DMS53 treated with DMSO at 0.1 percent for 48 hours (cell line): ENCODE measurements around the gene DPH5.
"Not testable (repeated sequence)": the region's sequence is repeated elsewhere in the genome, so short reads cannot be mapped to it uniquely, and the experiment has no call there.

ENCODE experiments used
- DNase-seq: peaks from one replicate; lab custom pipeline; 2025; ENCODE audit not compliant: unreplicated experiment; lab: John Stamatoyannopoulos, UW

DPH5 gene

GRCh38 chr1:101025657-101026429 is at the start of gene DPH5:
Gene DPH5 (minus strand): TSS chr1:101025784. CDS start chr1:101025443, 341 bp downstream.
- peak; percentile 97 for DNase-seq

DNA sequence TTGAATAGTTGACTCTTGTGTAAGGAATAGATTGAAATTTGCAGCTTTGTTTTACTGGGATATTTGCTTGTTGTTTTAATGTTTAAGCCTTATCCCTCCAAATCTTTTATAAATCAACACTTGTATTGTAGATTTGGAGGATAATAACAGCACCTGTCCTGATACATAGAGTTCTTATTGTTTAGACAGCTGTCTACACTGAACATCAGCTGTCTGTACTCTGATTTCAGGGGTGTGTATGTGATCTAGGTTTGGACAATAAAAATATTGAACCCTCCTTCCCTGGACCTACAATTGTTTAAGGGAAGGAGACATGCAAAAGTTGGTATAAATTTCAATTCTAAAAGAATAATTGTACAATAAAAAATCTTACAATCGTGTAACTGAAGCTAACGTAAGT is 48.3 kb upstream of the DPH5 start:
- DNase-seq: peak; percentile 80

DNA sequence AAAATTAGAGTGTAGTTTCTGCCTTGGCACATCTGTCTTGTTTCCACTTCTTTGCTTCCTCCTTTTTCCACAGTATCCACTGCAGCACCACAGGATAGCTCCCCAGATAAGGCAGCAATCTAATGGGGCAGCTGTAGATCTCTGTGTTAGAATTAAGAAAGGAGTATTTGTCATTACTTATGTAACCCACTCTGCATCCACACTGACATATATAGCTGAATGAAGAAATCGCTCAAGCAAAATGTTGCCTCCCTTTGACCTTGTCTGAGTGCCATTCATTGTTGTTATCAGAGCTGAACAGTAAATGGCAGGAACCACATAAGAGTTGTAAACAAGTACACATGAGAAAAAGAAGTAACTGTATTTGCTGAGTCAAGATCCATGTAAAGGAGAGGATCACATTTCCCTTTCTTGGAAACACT is 45.9 kb upstream of the DPH5 start:
- DNase-seq: peak; percentile 64

- no peak for DNase-seq
These were observed 43.6 kb upstream of the DPH5 start for GRCh38 chr1:101069158-101069557.

DNA sequence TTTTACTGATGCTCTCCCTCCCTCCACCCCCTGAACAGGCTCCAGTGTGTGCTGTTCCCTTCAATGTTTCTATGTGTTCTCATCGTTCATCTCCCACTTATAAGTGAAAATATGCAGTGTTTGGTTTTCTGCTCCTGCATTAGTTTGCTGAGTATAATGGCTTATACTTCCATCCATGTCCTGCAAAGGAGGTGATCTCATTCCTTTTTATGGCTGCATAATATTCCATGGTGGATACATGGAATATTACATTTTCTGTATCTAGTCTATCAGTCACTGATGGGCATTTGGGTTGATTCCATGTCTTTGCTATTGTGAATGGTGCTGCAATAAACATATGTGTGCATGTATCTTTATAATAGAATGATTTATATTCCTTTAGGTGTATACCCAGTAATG is 41.4 kb upstream of the DPH5 start:
- not testable (repeated sequence) for DNase-seq

DNA sequence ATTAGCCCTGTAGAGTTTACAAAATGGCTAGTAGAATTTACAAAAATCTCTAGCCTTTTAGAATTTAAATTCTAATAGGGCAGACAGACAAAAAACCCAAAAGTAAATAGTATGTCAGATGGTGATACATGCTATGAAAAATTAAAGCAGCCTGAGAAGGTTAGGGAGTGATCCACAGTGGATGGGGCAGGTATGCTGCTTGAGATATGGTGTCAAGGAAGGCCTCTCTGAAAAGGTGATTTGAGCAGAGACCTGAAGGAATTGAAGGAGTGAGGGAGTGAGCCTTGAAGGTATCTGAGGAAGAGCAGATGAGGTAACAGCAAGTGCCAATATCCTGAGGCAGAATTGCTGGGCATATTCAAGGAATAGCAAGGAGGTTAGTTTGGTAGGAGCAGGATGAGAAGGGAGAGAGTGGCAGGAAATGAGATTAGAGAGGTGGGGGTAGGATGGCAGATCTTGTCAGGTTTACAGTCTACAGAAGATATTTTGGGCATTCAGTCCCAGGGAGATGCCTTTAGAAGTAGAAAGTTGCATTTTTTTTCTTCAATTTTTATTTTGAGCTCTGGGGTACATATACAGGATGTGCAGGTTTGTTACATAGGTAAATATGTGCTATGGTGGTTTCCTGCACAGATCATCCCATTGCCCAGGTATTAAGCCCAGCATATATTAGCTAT is 40.8 kb upstream of the DPH5 start:
- DNase-seq: no peak

DNA sequence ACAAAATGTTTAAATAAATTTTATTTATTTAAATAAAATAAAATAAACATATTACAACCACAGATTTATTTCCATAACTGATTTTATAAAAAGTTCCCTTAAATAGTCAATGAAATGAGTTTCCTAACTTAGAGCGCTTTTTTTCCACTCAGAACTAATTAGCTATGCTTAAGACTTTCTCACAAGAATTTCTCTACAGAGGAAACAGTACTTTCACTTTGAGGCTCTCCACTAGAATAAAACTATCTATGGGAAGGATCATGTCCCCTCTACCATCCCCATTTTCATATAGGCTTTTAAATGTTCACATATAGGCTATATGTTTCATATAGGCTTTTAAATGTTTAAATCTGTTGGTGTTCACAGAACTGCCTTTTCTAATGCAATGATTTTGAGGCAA is 40.0 kb upstream of the DPH5 start:
- no peak for DNase-seq

GRCh38 chr1:101064697-101065096 is 39.1 kb upstream of the DPH5 start:
- no peak for DNase-seq

GRCh38 chr1:101060992-101061391 is 35.4 kb upstream of the DPH5 start:
- DNase-seq: no peak

- DNase-seq: no peak
These were observed 34.5 kb upstream of the DPH5 start for GRCh38 chr1:101059945-101060542.

- DNase-seq: no peak
These were observed 30.0 kb upstream of the DPH5 start for GRCh38 chr1:101055623-101056022.

DNA sequence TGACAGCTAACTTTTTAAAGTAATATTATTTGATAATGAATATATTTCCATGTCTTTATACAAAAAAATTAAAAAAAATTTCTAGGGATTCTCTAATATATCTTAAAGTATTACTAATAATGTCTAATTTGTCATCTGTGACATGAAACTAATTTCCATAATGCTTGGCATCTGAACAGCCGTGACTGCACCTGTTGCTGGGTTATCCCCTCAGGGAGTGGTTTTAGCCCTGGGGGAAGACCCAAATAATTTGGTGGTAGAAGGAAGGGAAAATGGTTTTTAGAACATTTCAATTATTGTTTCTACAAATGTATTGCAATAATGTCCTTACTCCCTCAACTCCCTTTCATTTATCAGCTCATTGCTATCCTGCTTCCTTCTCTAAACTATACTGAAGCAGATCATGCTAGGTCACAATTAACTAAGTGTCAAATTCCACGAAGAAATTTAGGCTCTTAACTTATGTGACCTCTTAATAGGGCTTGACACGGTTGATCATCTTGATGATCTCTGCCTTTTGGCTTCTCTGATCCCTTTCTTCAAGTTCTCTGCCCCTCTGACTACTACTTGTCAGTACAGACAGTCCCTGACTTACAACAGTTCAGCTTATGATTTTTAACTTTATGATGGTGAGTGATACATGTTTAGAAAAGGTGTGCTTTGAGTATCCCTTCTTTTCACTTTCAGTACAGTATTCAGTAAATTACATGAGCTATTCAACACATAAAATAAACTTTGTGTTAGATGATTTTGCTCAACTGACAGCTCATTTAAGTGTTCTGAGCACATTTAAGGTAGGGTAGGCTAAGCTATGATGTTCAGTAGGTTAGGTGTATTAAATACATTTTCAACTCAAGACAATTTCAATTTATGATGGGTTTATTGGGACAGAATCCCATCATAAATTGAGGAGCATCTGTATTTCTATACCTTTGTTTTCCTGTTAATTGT is 26.4 kb upstream of the DPH5 start:
- DNase-seq: no peak

GRCh38 chr1:101050869-101051268 is 25.3 kb upstream of the DPH5 start:
- DNase-seq: no peak

- no peak for DNase-seq
These were observed 19.2 kb upstream of the DPH5 start for GRCh38 chr1:101044749-101045148.

GRCh38 chr1:101044259-101044658 is 18.7 kb upstream of the DPH5 start:
- DNase-seq: no peak

- no peak for DNase-seq
These were observed 18.2 kb upstream of the DPH5 start for GRCh38 chr1:101043776-101044175.

DNA sequence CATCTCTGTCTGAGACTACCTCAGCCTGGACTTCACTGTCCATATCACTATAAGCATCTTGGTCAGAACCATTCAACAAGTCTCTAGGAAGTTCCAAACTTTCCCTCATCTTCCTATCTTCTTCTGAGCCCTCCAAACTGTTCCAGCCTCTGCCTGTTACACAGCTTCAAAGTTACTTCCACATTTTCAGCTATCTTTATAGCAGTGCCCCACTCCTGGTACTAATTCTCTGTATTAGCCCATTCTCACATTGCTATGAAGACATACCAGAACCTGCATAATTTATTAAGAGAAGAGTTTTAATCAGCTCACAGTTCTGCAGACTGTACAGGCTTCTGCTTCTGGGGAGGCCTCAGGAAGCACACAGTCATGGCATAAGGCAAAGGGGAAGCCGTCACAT is 15.7 kb upstream of the DPH5 start:
- DNase-seq: no peak

- DNase-seq: no peak
These were observed 15.1 kb upstream of the DPH5 start for GRCh38 chr1:101040666-101041065.

DNA sequence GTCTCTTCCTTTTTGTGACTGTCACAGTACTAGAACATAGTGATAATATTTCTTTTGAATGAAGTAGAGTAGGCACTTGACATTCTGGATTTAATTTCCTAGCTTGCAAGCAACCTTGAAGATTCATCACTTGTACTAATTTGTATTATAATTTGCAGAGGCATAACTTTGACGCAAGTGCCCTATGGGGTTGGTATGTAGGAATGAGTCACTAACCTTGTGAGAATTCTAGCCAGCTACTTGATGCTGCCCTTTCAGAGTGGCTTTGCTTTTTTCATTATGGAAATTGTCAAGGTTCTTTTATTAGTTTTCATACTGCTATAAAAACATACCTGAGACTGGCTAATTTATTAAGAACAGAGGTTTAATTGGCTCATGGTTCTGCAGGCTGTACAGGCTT is 13.7 kb upstream of the DPH5 start:
- DNase-seq: no peak

DNA sequence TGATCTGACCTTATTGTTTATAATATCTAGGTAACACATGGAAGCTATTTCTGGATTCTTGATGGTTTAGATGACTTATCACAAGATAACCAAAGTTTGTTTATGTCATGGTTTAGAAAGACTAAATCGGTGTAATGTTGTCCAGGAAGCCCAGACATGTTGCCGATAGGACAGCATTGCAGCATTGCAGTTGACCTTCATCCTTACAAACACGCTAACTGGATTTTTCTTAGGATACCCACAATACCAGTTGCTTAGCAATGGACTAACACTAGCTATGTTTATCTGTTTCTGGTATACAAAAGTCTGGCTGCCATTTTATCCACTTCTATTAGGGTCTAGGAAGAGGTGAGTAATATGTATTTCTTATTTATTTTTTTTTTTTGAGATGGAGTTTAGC is 11.7 kb upstream of the DPH5 start:
- DNase-seq: no peak

GRCh38 chr1:101033017-101033416 is 7.4 kb upstream of the DPH5 start:
- DNase-seq: no peak
